ENCODE measurements around the gene CCDC70.

CCDC70 gene

GRCh38 chr13:51831519-51831918 is 30.2 kb upstream of the CCDC70 start:
- H3K36me3 ChIP-seq (ENCODE audit: control insufficient read depth, insufficient read depth, low read length), result no peaks in the 10 kb centered on the region
- no peak overlapping the region for H3K27ac ChIP-seq (ENCODE audit: low read depth, low read length)
- no peaks in the 10 kb centered on the region for H3K9me3 ChIP-seq (ENCODE audit: control insufficient read depth, insufficient read depth, low read length)
- no peak overlapping the region for H3K4me3 ChIP-seq (ENCODE audit: low read depth, low read length)
- no peaks in the 10 kb centered on the region for H3K4me1 ChIP-seq (ENCODE audit: control insufficient read depth, insufficient read depth, low read length)
- no peaks in the 10 kb centered on the region; the same call in 1 of the 2 replicates for H3K27me3 ChIP-seq (ENCODE audit: control insufficient read depth, insufficient read depth, low read length)
- no peak overlapping the region for H3K9ac ChIP-seq (ENCODE audit: low read depth, low read length)

DNA sequence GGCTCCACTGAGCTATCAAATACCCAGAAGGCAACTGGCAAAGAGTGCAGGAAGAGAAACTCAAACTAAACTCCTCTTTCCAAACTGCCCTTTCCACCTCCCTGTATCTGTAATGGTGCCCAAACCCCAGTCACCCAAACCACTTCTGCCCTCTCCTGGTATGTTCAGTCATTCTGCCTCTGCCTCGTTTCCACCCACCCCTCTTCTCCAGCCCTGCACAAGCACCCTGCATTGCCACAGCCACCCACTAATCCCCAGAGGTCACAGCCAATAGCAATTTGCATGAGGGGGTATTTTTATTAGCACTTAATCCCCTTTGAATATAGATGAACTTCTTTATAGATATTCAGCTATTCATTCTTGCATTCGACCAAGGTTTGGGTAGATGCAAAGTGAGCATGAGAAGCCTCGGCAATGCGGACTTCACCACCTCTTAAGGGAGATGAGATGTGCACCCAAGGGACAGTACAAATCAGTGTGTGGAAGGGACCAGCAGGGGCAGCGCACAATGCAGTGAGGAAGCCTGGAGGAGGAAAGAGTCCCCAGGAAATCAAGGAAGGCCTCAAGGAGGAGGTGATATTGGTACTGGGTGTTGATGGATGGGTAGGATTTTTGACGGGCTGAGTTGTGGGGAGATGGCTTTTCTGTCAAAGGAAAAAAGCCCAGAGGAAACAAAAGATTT is 29.2 kb upstream of the CCDC70 start:
- H3K4me3 ChIP-seq (ENCODE audit: low read depth, low read length), result no peak overlapping the region
- no peak overlapping the region for H3K27ac ChIP-seq (ENCODE audit: low read depth, low read length)
- no peaks in the 10 kb centered on the region for H3K36me3 ChIP-seq (ENCODE audit: control insufficient read depth, insufficient read depth, low read length)
- H3K9me3 ChIP-seq (ENCODE audit: control insufficient read depth, insufficient read depth, low read length), result no peaks in the 10 kb centered on the region
- no peak overlapping the region for H3K9ac ChIP-seq (ENCODE audit: low read depth, low read length)
- no peaks in the 10 kb centered on the region for H3K4me1 ChIP-seq (ENCODE audit: control insufficient read depth, insufficient read depth, low read length)
- no peaks in the 10 kb centered on the region; the same call in 1 of the 2 replicates for H3K27me3 ChIP-seq (ENCODE audit: control insufficient read depth, insufficient read depth, low read length)

- Histone ChIP-seq H3K4me3 (ENCODE audit: low read depth, low read length) (no peak overlapping the region), H3K9me3 (ENCODE audit: control insufficient read depth, insufficient read depth, low read length) (no peaks in the 10 kb centered on the region), H3K9ac (ENCODE audit: low read depth, low read length) (no peak overlapping the region), H3K27me3 (ENCODE audit: control insufficient read depth, insufficient read depth, low read length) (no peaks in the 10 kb centered on the region; the same call in 1 of the 2 replicates), H3K4me1 (ENCODE audit: control insufficient read depth, insufficient read depth, low read length) (no peaks in the 10 kb centered on the region), H3K36me3 (ENCODE audit: control insufficient read depth, insufficient read depth, low read length) (no peaks in the 10 kb centered on the region), H3K27ac (ENCODE audit: low read depth, low read length) (no peak overlapping the region)
Observed at GRCh38 chr13:51833980-51834379, 27.8 kb upstream of the CCDC70 start.

DNA sequence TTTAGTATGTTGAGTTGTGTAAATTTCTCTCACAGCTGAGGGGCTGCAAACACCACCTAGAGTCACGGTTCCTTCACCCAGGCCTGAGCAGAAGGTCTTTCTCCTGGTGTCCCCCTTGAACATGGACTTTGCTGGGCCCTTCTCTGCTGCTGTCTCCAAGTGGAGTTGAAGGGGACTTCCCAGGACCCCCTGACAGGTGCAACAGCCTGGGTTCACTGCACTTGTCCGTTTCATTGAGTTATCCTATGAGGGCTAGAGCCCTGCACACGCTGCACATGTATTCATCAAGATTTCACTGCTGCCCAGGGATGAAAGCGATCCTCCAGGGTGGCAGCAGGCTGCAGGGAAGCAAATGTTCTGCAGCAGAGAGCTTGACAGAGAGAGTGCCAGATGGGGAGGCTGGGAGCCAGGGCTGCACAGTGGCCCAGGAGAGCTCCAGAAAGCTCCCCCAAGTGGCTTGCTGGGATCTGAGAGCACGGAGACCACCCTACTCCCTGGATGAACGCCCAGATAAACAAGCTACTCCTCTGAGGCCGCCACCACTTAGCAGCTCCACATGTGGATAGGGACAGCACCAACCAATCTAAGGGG is 27.1 kb upstream of the CCDC70 start:
- Histone ChIP-seq H3K9ac (ENCODE audit: low read depth, low read length) (no peak overlapping the region), H3K27me3 (ENCODE audit: control insufficient read depth, insufficient read depth, low read length) (no peaks in the 10 kb centered on the region), H3K4me3 (ENCODE audit: low read depth, low read length) (no peak overlapping the region), H3K4me1 (ENCODE audit: control insufficient read depth, insufficient read depth, low read length) (no peaks in the 10 kb centered on the region), H3K36me3 (ENCODE audit: control insufficient read depth, insufficient read depth, low read length) (no peaks in the 10 kb centered on the region), H3K27ac (ENCODE audit: low read depth, low read length) (no peak overlapping the region), H3K9me3 (ENCODE audit: control insufficient read depth, insufficient read depth, low read length) (no peaks in the 10 kb centered on the region)

DNA sequence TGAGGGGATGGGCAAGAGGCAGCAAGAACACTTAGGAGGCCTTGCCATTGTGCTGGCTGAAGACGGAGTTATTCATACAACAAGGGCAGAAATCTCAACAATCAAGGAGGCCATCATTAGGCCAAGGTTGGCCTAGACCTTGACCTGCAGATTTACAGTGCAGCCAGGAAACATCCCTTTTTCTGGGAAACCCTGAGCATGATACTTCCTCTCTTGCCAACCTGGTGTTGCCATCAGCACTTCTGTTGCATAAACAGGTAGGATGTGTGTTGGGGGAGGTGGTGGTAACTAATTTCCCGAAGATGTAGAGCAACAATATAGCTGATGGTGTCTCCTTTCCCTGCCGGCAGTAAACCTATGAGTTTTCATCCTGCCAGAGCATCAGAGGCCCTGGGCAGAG is 24.8 kb upstream of the CCDC70 start:
- Histone ChIP-seq H3K27ac (ENCODE audit: low read depth, low read length) (no peak overlapping the region), H3K27me3 (ENCODE audit: control insufficient read depth, insufficient read depth, low read length) (no peaks in the 10 kb centered on the region), H3K4me1 (ENCODE audit: control insufficient read depth, insufficient read depth, low read length) (no peaks in the 10 kb centered on the region), H3K9me3 (ENCODE audit: control insufficient read depth, insufficient read depth, low read length) (no peaks in the 10 kb centered on the region), H3K36me3 (ENCODE audit: control insufficient read depth, insufficient read depth, low read length) (no peaks in the 10 kb centered on the region), H3K9ac (ENCODE audit: low read depth, low read length) (no peak overlapping the region), H3K4me3 (ENCODE audit: low read depth, low read length) (no peak overlapping the region)

DNA sequence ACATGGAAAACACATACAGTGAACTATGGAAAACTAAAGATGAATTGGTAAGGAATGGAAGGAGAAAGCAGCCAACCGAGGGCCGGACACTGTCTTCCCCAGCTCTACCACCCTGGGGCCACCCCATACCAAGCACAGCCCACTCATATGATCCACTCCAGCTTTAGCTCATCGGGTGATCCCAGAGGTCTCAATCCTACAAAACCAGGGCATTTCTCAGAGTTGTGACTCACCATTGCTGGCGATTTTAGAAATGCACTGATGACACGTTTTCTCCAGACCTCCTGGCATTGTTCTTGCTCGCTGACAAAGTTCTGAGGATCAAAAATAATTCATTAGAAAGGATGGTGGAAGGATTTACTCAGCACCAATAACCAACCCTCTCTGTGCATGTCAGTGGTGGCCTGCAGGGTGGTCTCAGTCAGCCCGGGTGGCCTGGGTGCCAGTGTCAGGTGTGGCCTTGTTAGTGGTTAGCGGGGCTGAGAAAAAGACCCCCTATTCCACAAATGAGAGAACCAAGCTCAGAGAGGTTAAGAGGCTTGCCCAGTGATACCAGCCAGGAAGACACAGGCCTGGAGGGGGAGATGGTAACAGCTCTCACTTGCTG is 23.4 kb upstream of the CCDC70 start:
- Histone ChIP-seq H3K4me1 (ENCODE audit: control insufficient read depth, insufficient read depth, low read length) (no peaks in the 10 kb centered on the region), H3K4me3 (ENCODE audit: low read depth, low read length) (no peak overlapping the region), H3K27ac (ENCODE audit: low read depth, low read length) (no peak overlapping the region), H3K36me3 (ENCODE audit: control insufficient read depth, insufficient read depth, low read length) (no peaks in the 10 kb centered on the region), H3K9me3 (ENCODE audit: control insufficient read depth, insufficient read depth, low read length) (no peaks in the 10 kb centered on the region), H3K27me3 (ENCODE audit: control insufficient read depth, insufficient read depth, low read length) (no peaks in the 10 kb centered on the region), H3K9ac (ENCODE audit: low read depth, low read length) (no peak overlapping the region)

- Histone ChIP-seq H3K4me1 (ENCODE audit: control insufficient read depth, insufficient read depth, low read length) (no peaks in the 10 kb centered on the region), H3K27ac (ENCODE audit: low read depth, low read length) (no peak overlapping the region)
Observed at GRCh38 chr13:51839711-51840540, 21.8 kb upstream of the CCDC70 start.

GRCh38 chr13:51840917-51841316 is 20.9 kb upstream of the CCDC70 start:
- no peak overlapping the region for H3K4me3 ChIP-seq (ENCODE audit: low read depth, low read length)
- H3K27me3 ChIP-seq (ENCODE audit: control insufficient read depth, insufficient read depth, low read length), result no peaks in the 10 kb centered on the region
- H3K36me3 ChIP-seq (ENCODE audit: control insufficient read depth, insufficient read depth, low read length), result no peaks in the 10 kb centered on the region
- H3K4me1 ChIP-seq (ENCODE audit: control insufficient read depth, insufficient read depth, low read length), result no peaks in the 10 kb centered on the region
- H3K9me3 ChIP-seq (ENCODE audit: control insufficient read depth, insufficient read depth, low read length), result no peaks in the 10 kb centered on the region
- H3K9ac ChIP-seq (ENCODE audit: low read depth, low read length), result no peak overlapping the region
- no peak overlapping the region for H3K27ac ChIP-seq (ENCODE audit: low read depth, low read length)

More at GRCh38 chr13:51839711-51840540, 21.8 kb upstream of the CCDC70 start:
- Histone ChIP-seq H3K36me3 (ENCODE audit: control insufficient read depth, insufficient read depth, low read length) (no peaks in the 10 kb centered on the region), H3K27me3 (ENCODE audit: control insufficient read depth, insufficient read depth, low read length) (no peaks in the 10 kb centered on the region), H3K4me3 (ENCODE audit: low read depth, low read length) (no peak overlapping the region), H3K9ac (ENCODE audit: low read depth, low read length) (no peak overlapping the region), H3K9me3 (ENCODE audit: control insufficient read depth, insufficient read depth, low read length) (no peaks in the 10 kb centered on the region)

GRCh38 chr13:51841732-51842131 is 20.0 kb upstream of the CCDC70 start:
- Histone ChIP-seq H3K4me1 (ENCODE audit: control insufficient read depth, insufficient read depth, low read length) (no peaks in the 10 kb centered on the region), H3K36me3 (ENCODE audit: control insufficient read depth, insufficient read depth, low read length) (no peaks in the 10 kb centered on the region), H3K27ac (ENCODE audit: low read depth, low read length) (no peak overlapping the region), H3K9me3 (ENCODE audit: control insufficient read depth, insufficient read depth, low read length) (peaks cover 2% of the 10 kb centered on the region; the same call in 1 of the 2 replicates), H3K27me3 (ENCODE audit: control insufficient read depth, insufficient read depth, low read length) (no peaks in the 10 kb centered on the region), H3K9ac (ENCODE audit: low read depth, low read length) (no peak overlapping the region), H3K4me3 (ENCODE audit: low read depth, low read length) (no peak overlapping the region)

DNA sequence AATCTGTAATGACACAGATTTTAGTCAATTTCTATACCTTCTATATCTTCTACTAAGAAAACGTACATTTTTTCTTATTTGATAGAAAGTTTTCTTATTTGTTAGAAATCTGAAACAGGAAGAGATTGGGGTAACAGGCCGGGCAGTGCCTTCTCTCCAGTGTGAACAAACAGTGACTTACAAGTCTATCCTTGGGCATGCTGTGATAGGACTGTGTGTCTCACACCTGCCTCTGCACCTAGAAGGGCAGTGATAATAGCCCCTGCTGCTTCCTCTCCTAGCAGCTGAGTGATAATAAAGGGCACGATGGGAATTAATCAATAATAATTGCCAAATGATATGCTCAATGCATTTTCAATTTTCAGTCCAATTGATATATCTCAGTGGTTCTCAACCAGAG is 18.2 kb upstream of the CCDC70 start:
- Histone ChIP-seq H3K4me1 (ENCODE audit: control insufficient read depth, insufficient read depth, low read length) (no peaks in the 10 kb centered on the region), H3K9ac (ENCODE audit: low read depth, low read length) (no peak overlapping the region), H3K4me3 (ENCODE audit: low read depth, low read length) (no peak overlapping the region), H3K27ac (ENCODE audit: low read depth, low read length) (no peak overlapping the region), H3K27me3 (ENCODE audit: control insufficient read depth, insufficient read depth, low read length) (no peaks in the 10 kb centered on the region), H3K9me3 (ENCODE audit: control insufficient read depth, insufficient read depth, low read length) (peaks cover 9% of the 10 kb centered on the region; the same call in 1 of the 2 replicates), H3K36me3 (ENCODE audit: control insufficient read depth, insufficient read depth, low read length) (no peaks in the 10 kb centered on the region)

All from HUES48 (cell line).